Astrocyte (in vitro differentiated cells and primary cell): ENCODE results near the gene CTCF. TPM values are rescaled to one million over a fixed set of nuclear protein-coding genes. Genes with fewer than 3 reads are reported as not detected.

Experiments used
- DNase-seq: peaks from one replicate; pipeline ENCODE4 v3.0.0-alpha.2; 2010; ENCODE audit warnings: low read depth
- FAIRE-seq: peaks from 2 replicates; lab custom pipeline; 2011; peaks lifted over from hg19 to GRCh38; lab: Jason Lieb, UNC
- H2AFZ ChIP-seq: 2 replicates; pipeline ENCODE4 v1.6.0; 2012; ENCODE audit warnings: low read depth, low read length, inconsistent platforms
- H3K27ac ChIP-seq: 2 replicates; pipeline ENCODE4 v1.5.1; 2011; ENCODE audit warnings: low read depth, low read length, inconsistent platforms
- H3K27me3 ChIP-seq: 2 replicates; pipeline ENCODE4 v1.6.0; 2011; ENCODE audit warnings: low read length, inconsistent platforms; ENCODE audit not compliant: insufficient read depth
- H3K36me3 ChIP-seq: 2 replicates; pipeline ENCODE4 v1.5.1; 2011; ENCODE audit warnings: low read length, inconsistent platforms; ENCODE audit not compliant: insufficient read depth
- H3K4me1 ChIP-seq: 2 replicates; pipeline ENCODE4 v1.5.1; 2011; ENCODE audit warnings: low read length, inconsistent platforms; ENCODE audit not compliant: insufficient read depth
- H3K4me2 ChIP-seq: 2 replicates; pipeline ENCODE4 v1.6.0; 2012; ENCODE audit warnings: low read length, inconsistent platforms
- H3K4me3 ChIP-seq: 2 replicates; pipeline ENCODE4 v1.5.1; 2011; ENCODE audit warnings: low read depth, mild to moderate bottlenecking, low read length, inconsistent platforms; ENCODE audit not compliant: insufficient read depth
- H3K79me2 ChIP-seq: 2 replicates; pipeline ENCODE4 v1.6.0; 2012; ENCODE audit warnings: mild to moderate bottlenecking, low read length, inconsistent platforms; ENCODE audit not compliant: insufficient read depth
- H3K9ac ChIP-seq: 2 replicates; pipeline ENCODE4 v1.6.0; 2012; ENCODE audit warnings: mild to moderate bottlenecking, low read length, inconsistent platforms
- H3K9me3 ChIP-seq: 2 replicates; pipeline ENCODE4 v1.5.1; 2012; ENCODE audit warnings: low read depth, mild to moderate bottlenecking, low read length, inconsistent platforms; ENCODE audit not compliant: insufficient read depth
- H4K20me1 ChIP-seq: 2 replicates; pipeline ENCODE4 v1.6.0; 2012; ENCODE audit warnings: low read length, inconsistent platforms; ENCODE audit not compliant: insufficient read depth
- H3K27ac Mint-ChIP-seq: one replicate; pipeline ENCODE4 v1.8.0; 2021; ENCODE audit warnings: mild to moderate bottlenecking, mixed read lengths; ENCODE audit not compliant: unreplicated experiment
- H3K27me3 Mint-ChIP-seq: one replicate; pipeline ENCODE4 v1.8.0; 2021; ENCODE audit warnings: low read depth, mixed read lengths; ENCODE audit not compliant: unreplicated experiment
- H3K36me3 Mint-ChIP-seq: one replicate; pipeline ENCODE4 v1.8.0; 2021; ENCODE audit warnings: low read depth, mixed read lengths; ENCODE audit not compliant: unreplicated experiment
- H3K4me1 Mint-ChIP-seq: one replicate; pipeline ENCODE4 v1.8.0; 2021; ENCODE audit warnings: low read depth, mixed read lengths; ENCODE audit not compliant: unreplicated experiment
- H3K4me3 Mint-ChIP-seq: one replicate; pipeline ENCODE4 v1.8.0; 2021; ENCODE audit warnings: mild to moderate bottlenecking, moderate library complexity, mixed read lengths; ENCODE audit not compliant: unreplicated experiment
- H3K9me3 Mint-ChIP-seq: one replicate; pipeline ENCODE4 v1.8.0; 2021; ENCODE audit warnings: mild to moderate bottlenecking, mixed read lengths; ENCODE audit not compliant: unreplicated experiment
- CTCF ChIP-seq: IDR thresholded peaks from 2 replicates; pipeline ENCODE4 v1.5.1; 2011; ENCODE audit warnings: low read depth, mild to moderate bottlenecking, inconsistent platforms, low read length, moderate library complexity; ENCODE audit not compliant: insufficient read depth
- EZH2 ChIP-seq: IDR thresholded peaks from 2 replicates; pipeline ENCODE4 v1.6.1; 2012; ENCODE audit warnings: mild to moderate bottlenecking, low read length, inconsistent platforms; ENCODE audit not compliant: insufficient read depth
- total RNA-seq: library from RNA; stranded (reverse); gene quantifications from 2 replicates; pipeline ENCODE4 v1.2.1, GENCODE V29; 2021

CTCF gene
- total RNA-seq, 1 donor from 2014 or later: 26.8 TPM

- no peaks in the 10 kb centered on the region for H3K27me3 ChIP-seq
- H4K20me1 ChIP-seq: peaks cover 12% of the 10 kb centered on the region
- H3K9me3 ChIP-seq: no peaks in the 10 kb centered on the region
- Mint-ChIP-seq H3K9me3 (no peaks in the 10 kb centered on the region), H3K27ac (no peak overlapping the region), H3K4me3 (no peak overlapping the region), H3K4me1 (no peaks in the 10 kb centered on the region), H3K27me3 (no peaks in the 10 kb centered on the region), H3K36me3 (peaks cover 17% of the 10 kb centered on the region)
- FAIRE-seq: no peak
- no peak overlapping the region for H2AFZ ChIP-seq
- TF ChIP-seq EZH2: no peak
- TF ChIP-seq CTCF: no peak
- H3K4me2 ChIP-seq: no peak overlapping the region
- H3K9ac ChIP-seq: no peak overlapping the region
- no peak for DNase-seq
- peaks cover 7% of the 10 kb centered on the region for H3K4me1 ChIP-seq
- no peak overlapping the region for H3K27ac ChIP-seq
- no peaks in the 10 kb centered on the region for H3K36me3 ChIP-seq
- H3K4me3 ChIP-seq: no peak overlapping the region
- no peaks in the 10 kb centered on the region for H3K79me2 ChIP-seq
Measured at GRCh38 chr16:67676939-67677338, 114.6 kb downstream of the CTCF start.

- H3K4me3 ChIP-seq: no peak overlapping the region
- H3K27me3 ChIP-seq: no peaks in the 10 kb centered on the region
- no peaks in the 10 kb centered on the region for H3K9me3 ChIP-seq
- H2AFZ ChIP-seq: no peak overlapping the region
- FAIRE-seq (no peak), DNase-seq (no peak)
- H3K27me3 Mint-ChIP-seq: no peaks in the 10 kb centered on the region
- H3K9ac ChIP-seq: no peak overlapping the region
- H3K4me1 ChIP-seq: peaks cover 7% of the 10 kb centered on the region
- no peaks in the 10 kb centered on the region for H3K4me1 Mint-ChIP-seq
- H3K4me3 Mint-ChIP-seq: no peak overlapping the region
- no peak for TF ChIP-seq CTCF
- TF ChIP-seq EZH2: no peak
- H3K27ac ChIP-seq: no peak overlapping the region
- H3K79me2 ChIP-seq: no peaks in the 10 kb centered on the region
- peaks cover 17% of the 10 kb centered on the region for H3K36me3 Mint-ChIP-seq
- H3K36me3 ChIP-seq: no peaks in the 10 kb centered on the region
- peaks cover 8% of the 10 kb centered on the region for H4K20me1 ChIP-seq
- no peak overlapping the region for H3K4me2 ChIP-seq
- H3K9me3 Mint-ChIP-seq: no peaks in the 10 kb centered on the region
- H3K27ac Mint-ChIP-seq: no peak overlapping the region
Measured at GRCh38 chr16:67677712-67678111, 115.4 kb downstream of the CTCF start.

GRCh38 chr16:67678354-67679023 is 116.2 kb downstream of the CTCF start:
- H3K9me3 ChIP-seq: no peaks in the 10 kb centered on the region
- H3K4me1 ChIP-seq: peaks cover 1% of the 10 kb centered on the region
- H3K27ac Mint-ChIP-seq: no peak overlapping the region
- H3K4me2 ChIP-seq: no peak overlapping the region
- FAIRE-seq (no peak), DNase-seq (no peak)
- peaks cover 19% of the 10 kb centered on the region for H3K36me3 Mint-ChIP-seq
- TF ChIP-seq EZH2: no peak
- no peak for TF ChIP-seq CTCF
- no peaks in the 10 kb centered on the region for H3K27me3 Mint-ChIP-seq
- H4K20me1 ChIP-seq: peaks cover 8% of the 10 kb centered on the region
- H2AFZ ChIP-seq: no peak overlapping the region
- no peaks in the 10 kb centered on the region for H3K79me2 ChIP-seq
- no peak overlapping the region for H3K27ac ChIP-seq
- H3K4me3 ChIP-seq: no peak overlapping the region
- no peaks in the 10 kb centered on the region for H3K4me1 Mint-ChIP-seq
- H3K9ac ChIP-seq: no peak overlapping the region
- no peaks in the 10 kb centered on the region for H3K9me3 Mint-ChIP-seq
- H3K27me3 ChIP-seq: no peaks in the 10 kb centered on the region
- no peak overlapping the region for H3K4me3 Mint-ChIP-seq
- peaks cover 2% of the 10 kb centered on the region for H3K36me3 ChIP-seq
